Spinal cord (tissue), 10 donors: ENCODE data around the gene WWOX. TPM values are rescaled to one million over a fixed set of nuclear protein-coding genes. Genes with fewer than 3 reads are reported as not detected.

Experiments
- DNase-seq, 6 donors: peaks; one replicate each; pipeline versions ENCODE4 v3.0.0 to v3.0.0-alpha.2; 2013 to 2015; ENCODE audit warnings: low spot score in 6 of 6, low read depth in 4 of 6
- H3K27ac ChIP-seq: one replicate; pipeline ENCODE4 v1.5.1; 2013; ENCODE audit warnings: low read depth, low read length, control low read depth
- H3K27me3 ChIP-seq: one replicate; pipeline ENCODE4 v1.6.1; 2013; ENCODE audit warnings: low read length; ENCODE audit not compliant: control insufficient read depth, insufficient read depth
- H3K36me3 ChIP-seq: one replicate; pipeline ENCODE4 v1.6.1; 2013; ENCODE audit warnings: low read length; ENCODE audit not compliant: control insufficient read depth, insufficient read depth
- H3K4me1 ChIP-seq: one replicate; pipeline ENCODE4 v1.6.1; 2013; ENCODE audit warnings: low read length; ENCODE audit not compliant: control insufficient read depth, insufficient read depth
- H3K4me3 ChIP-seq: one replicate; pipeline ENCODE4 v1.5.1; 2013; ENCODE audit warnings: low read depth, low read length, control low read depth
- H3K9me3 ChIP-seq: one replicate; pipeline ENCODE4 v1.6.1; 2013; ENCODE audit warnings: low read length; ENCODE audit not compliant: control insufficient read depth, insufficient read depth
- WGBS: methylation state at CpG from one replicate; pipeline ENCODE4 v1.1.5; 2013; ENCODE audit warnings: missing lambda C conversion rate; ENCODE audit not compliant: insufficient coverage; 5-methylcytosine and 5-hydroxymethylcytosine counted together
- polyA plus RNA-seq, 2 donors: library from polyadenylated mRNA; unstranded; fragments of 120-200 nt; gene quantifications; one replicate each; pipeline ENCODE4 v1.2.1, GENCODE V29; 2013; ENCODE audit not compliant: insufficient read length in 2 of 2
- total RNA-seq, 2 donors: library from RNA; depleted of rRNA in 1 of 2; stranded (reverse); fragments of 120-200 nt in 1 of 2; fragments of >200 nt in 1 of 2; gene quantifications; one replicate each; pipeline versions ENCODE4 v1.2.3 to v1.2.4, GENCODE V29; 2013 to 2014
- donor health status: healthy.

The WWOX gene
- total and polyA plus RNA-seq, 4 donors, result 27.5 to 51.5 (median 32.5) TPM

DNA sequence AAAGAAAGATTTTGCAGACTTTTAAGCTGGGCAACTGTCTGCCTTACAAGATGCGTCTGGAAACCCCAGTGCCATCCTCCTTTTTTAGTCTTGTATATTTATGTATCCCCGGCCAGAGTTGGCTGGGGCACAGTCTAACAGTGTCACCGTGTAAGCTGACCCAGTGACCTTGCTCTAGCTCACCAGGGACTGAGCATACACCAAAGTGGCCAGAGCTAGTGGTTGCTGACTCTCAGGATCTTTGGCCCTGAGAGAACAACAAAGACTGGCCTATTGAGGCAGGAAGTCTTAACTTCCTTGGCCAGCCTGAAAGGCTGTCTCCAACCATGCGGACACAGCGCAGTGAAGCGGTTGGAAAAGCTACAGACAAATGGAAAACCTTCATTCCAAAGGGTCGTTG is 745.2 kb downstream of the WWOX start:
- no peaks in the 10 kb centered on the region for H3K36me3 ChIP-seq
- H3K4me3 ChIP-seq, result no peak overlapping the region
- peaks cover 5% of the 10 kb centered on the region for H3K4me1 ChIP-seq
- peak in 2 of 6 donors; percentile 18 to 21 for DNase-seq
- WGBS, result 47% methylated on average over 6 of the region's 7 CpGs
- H3K27me3 ChIP-seq, result no peaks in the 10 kb centered on the region
- H3K9me3 ChIP-seq, result no peaks in the 10 kb centered on the region
- H3K27ac ChIP-seq, result no peak overlapping the region

DNA sequence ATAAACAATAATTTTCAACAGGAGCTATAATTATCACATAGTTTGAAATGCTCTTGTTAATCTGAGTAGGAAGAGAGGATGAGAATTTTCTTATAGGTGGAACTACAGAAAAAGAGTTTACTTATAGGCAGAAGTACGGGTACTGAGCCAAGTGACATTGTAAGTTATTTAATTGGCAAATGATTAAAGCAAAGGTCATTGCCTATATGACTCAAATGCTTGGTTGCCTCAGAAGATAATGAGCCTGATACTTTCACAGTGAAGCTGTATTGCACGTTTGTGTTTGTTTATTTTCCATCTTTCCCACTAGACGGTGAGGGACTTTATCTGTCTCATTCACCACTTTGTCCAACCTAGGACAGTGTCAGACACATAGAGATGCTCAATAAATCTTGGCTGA is 751.8 kb downstream of the WWOX start:
- Histone ChIP-seq H3K4me1 (no peaks in the 10 kb centered on the region), H3K27ac (no peak overlapping the region), H3K4me3 (no peak overlapping the region), H3K9me3 (no peaks in the 10 kb centered on the region), H3K36me3 (no peaks in the 10 kb centered on the region), H3K27me3 (no peaks in the 10 kb centered on the region)
- 83% methylated on average over 1 of the region's 3 CpGs for WGBS
- no peak for DNase-seq

DNA sequence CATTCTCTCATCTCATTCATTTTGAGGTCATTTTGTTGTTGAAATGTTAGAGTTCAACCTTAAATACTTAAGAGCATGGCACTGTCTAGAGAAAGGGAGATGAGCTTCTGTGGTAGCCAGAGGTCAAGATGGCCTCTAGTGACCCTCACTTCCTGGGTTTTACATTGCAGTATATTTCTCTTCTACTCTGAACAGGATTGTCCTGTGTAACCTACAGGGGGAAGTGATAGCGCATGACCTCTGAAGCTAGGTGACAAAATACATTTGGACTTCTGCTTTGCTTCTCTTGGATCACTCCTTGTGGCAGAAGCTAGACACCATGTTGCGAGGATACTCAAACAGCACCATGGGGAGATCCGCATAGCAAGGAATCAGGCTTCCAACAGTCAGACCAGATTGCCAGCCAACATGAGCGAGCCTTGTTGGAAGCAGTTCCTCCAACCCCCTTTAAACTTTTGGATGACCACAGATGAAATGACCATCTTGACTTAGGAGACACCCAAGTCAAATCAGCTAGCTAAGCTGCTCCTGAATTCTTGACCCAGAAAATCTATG is 752.7 kb downstream of the WWOX start:
- 95% methylated on average over 4 of the region's 4 CpGs for WGBS
- Histone ChIP-seq H3K27me3 (no peaks in the 10 kb centered on the region), H3K4me1 (no peaks in the 10 kb centered on the region), H3K27ac (no peak overlapping the region), H3K4me3 (no peak overlapping the region), H3K9me3 (no peaks in the 10 kb centered on the region), H3K36me3 (no peaks in the 10 kb centered on the region)
- DNase-seq, result no peak

DNA sequence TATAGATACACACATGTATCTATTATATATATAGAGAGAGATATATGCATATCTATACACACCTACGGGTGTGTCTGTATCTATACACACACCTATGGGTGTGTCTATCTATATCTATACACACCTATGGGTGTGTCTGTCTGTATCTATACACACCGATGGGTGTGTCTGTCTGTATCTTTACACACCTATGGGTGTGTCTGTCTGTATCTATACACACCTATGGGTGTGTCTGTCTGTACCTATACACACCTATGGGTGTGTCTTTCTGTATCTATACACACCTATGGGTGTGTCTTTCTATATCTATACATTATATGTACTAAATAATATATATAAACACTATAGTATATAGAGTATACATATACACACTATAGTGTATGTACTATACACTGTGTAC is 762.6 kb downstream of the WWOX start:
- H3K36me3 ChIP-seq, result no peaks in the 10 kb centered on the region
- no peaks in the 10 kb centered on the region for H3K9me3 ChIP-seq
- no peak overlapping the region for H3K27ac ChIP-seq
- no peak overlapping the region for H3K4me3 ChIP-seq
- no peaks in the 10 kb centered on the region for H3K4me1 ChIP-seq
- no peaks in the 10 kb centered on the region for H3K27me3 ChIP-seq
- WGBS, result no CpG with 5 or more reads among the region's 2 CpGs
- DNase-seq, result no peak

DNA sequence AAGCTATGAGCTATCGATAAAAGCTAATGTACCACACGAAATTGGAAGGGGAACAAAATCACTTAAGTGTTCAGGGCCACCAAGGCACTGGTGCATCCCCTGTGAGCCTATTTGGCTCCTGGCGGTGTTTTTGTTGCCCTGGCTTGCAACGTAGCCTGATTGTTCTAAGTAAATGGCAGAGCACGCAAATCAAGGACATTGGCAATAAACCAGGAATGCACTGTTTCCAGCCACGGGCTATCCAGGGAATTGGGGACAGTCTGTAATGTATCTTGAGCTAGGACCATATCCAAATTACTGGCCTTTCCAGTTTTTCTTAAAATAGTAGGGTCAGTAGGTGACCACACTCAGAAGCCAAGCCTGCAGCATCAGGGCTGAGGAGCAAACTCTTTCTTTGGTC is 767.1 kb downstream of the WWOX start:
- DNase-seq, result peak in 2 of 6 donors; percentile 45 to 65
- no peaks in the 10 kb centered on the region for H3K9me3 ChIP-seq
- H3K36me3 ChIP-seq, result no peaks in the 10 kb centered on the region
- WGBS, result 23% methylated on average over 6 of the region's 6 CpGs
- H3K4me1 ChIP-seq, result no peaks in the 10 kb centered on the region
- no peaks in the 10 kb centered on the region for H3K27me3 ChIP-seq
- no peak overlapping the region for H3K4me3 ChIP-seq
- H3K27ac ChIP-seq, result no peak overlapping the region

DNA sequence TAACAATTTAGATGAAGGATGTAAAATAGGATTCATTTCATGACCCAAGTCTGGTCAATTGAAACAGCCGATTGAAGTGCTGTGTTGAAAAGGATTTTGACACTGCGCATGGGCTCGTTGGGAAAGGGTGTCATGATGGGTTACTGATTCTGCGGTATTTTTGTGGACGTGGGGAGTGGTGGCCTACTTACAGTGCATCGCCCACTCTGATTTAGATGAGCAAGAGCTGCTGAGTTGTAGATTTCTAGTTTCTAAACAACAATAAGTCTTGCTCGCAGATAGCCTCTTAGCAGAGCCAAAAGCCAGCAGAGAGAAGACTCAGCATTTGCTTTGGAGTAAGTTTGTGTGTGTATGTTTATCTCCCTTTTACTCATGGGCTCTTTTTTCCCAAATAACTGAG is 770.0 kb downstream of the WWOX start:
- no peak for DNase-seq
- H3K9me3 ChIP-seq, result no peaks in the 10 kb centered on the region
- 96% methylated on average over 5 of the region's 7 CpGs for WGBS
- H3K27me3 ChIP-seq, result no peaks in the 10 kb centered on the region
- H3K36me3 ChIP-seq, result no peaks in the 10 kb centered on the region
- H3K4me1 ChIP-seq, result no peaks in the 10 kb centered on the region
- no peak overlapping the region for H3K27ac ChIP-seq
- no peak overlapping the region for H3K4me3 ChIP-seq

DNA sequence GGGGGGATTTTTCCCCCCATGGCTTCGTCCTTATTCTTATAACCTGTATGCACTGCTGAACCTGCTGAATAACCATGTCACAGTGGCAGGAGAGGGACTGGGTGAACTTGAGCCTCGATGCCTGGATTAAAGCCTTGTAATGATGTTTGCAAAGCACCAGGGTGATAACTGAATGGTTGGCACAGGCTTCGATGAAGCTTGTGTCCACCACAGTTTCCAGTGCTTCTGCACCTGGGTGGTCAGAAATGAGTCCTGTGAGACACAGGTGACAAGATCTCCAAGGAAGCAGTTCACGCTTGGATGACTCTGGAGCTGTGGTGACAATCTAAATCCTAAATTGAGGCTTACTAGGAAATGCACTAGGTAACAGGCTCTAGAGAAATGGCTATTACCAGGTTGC is 771.8 kb downstream of the WWOX start:
- Histone ChIP-seq H3K4me3 (no peak overlapping the region), H3K27ac (no peak overlapping the region), H3K27me3 (no peaks in the 10 kb centered on the region), H3K4me1 (no peaks in the 10 kb centered on the region), H3K9me3 (no peaks in the 10 kb centered on the region), H3K36me3 (no peaks in the 10 kb centered on the region)
- WGBS, result 88% methylated on average over 4 of the region's 4 CpGs
- no peak for DNase-seq

DNA sequence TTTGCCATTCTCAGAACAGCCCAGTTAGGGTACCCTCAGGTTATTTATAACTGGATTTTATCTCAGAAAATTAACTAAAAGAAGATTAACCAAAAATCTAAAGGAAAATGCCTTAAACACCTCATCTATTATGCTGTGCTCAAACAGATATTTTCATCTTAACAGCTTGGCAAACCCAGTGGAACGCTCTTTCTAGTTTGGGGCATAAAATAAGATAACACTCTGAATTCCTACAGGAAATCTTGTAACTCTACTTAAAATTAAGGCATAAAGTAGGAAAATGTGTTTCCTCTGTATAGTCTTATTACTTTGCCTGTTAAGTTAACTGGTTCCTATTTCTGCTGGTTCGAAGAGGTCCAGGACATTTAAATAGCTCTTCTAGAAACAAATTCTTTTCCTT is 777.2 kb downstream of the WWOX start:
- WGBS, result no CpG with 5 or more reads among the region's 2 CpGs
- no peak for DNase-seq
- Histone ChIP-seq H3K9me3 (no peaks in the 10 kb centered on the region), H3K4me3 (no peak overlapping the region), H3K4me1 (no peaks in the 10 kb centered on the region), H3K27me3 (no peaks in the 10 kb centered on the region), H3K36me3 (no peaks in the 10 kb centered on the region), H3K27ac (no peak overlapping the region)

DNA sequence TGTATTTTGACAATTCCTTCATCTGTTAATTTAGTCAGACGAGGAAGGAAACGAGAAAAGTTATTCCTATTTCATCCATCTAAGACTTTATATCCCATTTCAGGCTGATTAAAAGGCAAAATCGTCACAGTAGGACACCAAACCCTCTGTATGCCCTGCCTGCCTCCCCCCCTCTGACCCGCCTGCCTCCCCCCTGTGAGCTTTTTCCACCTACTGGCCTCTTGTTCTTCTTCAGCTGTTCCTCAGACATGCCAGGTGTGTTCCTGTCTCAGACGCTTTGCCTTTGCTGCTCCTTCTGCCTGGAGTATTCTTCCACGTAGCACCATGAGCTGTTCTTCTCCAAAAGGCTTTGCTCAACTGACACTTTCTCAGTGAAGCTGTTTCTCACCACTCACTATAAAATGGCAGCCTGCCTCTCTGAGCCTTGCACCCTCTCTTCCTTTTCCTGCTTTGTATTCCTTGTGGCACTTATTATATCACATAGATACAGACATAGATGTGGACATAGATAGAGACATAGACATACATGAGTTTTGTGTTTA is 777.7 kb downstream of the WWOX start:
- Histone ChIP-seq H3K4me1 (no peaks in the 10 kb centered on the region), H3K9me3 (no peaks in the 10 kb centered on the region), H3K27ac (no peak overlapping the region), H3K4me3 (no peak overlapping the region), H3K36me3 (no peaks in the 10 kb centered on the region), H3K27me3 (no peaks in the 10 kb centered on the region)
- WGBS, result 66% methylated on average over 6 of the region's 6 CpGs
- DNase-seq, result no peak

DNA sequence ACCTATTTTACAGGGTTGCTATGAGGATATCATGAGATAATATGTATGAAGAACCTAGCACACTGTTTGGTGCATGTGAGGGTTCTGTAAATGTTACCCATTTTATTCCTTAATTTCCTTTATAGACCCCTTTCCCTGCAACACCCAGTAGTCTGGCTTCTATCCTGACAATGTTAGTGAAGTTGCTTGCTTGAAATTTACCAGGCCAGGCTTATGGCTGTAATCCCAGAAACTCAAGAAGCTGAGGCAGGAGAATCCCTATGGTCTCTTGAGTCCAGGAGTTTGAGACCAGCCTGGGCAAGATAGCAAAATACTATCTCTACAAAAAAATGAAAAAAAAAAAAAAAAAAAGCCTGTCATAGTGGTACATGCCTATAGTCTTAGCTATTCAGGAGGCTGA is 779.1 kb downstream of the WWOX start:
- no peak overlapping the region for H3K27ac ChIP-seq
- H3K9me3 ChIP-seq, result no peaks in the 10 kb centered on the region
- no peak for DNase-seq
- H3K4me3 ChIP-seq, result no peak overlapping the region
- no peaks in the 10 kb centered on the region for H3K4me1 ChIP-seq
- no peaks in the 10 kb centered on the region for H3K27me3 ChIP-seq
- H3K36me3 ChIP-seq, result no peaks in the 10 kb centered on the region
